GM18499 (cell line): Measurements from ENCODE around the gene DLGAP1.

Source experiments
- ATAC-seq: cut with Tn5 transposase; IDR thresholded peaks from one replicate; pipeline ENCODE4 v1.9.1; 2021; ENCODE audit warnings: moderate number of reproducible peaks; ENCODE audit not compliant: insufficient read depth, unreplicated experiment

Gene DLGAP1

DNA sequence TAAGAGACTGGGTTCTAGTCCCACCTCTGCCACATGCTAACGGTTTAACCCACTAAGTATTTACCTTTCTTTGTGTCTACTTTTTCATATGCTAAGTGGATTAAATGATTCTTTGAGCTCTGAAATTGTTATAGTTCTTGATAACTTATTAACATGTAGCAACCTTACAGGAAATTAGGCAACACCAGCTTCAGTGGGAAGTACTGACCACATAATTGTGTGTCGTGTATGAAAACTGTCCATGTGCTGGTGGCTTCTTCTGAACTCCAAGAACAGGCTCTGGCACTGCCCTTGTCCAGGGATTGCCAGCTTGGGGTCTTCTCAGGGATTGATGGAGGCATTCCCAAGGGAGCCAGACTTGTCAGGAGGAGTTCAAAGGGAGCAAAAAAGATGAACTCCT is 577.4 kb downstream of the DLGAP1 start:
- ATAC-seq, result no peak

DNA sequence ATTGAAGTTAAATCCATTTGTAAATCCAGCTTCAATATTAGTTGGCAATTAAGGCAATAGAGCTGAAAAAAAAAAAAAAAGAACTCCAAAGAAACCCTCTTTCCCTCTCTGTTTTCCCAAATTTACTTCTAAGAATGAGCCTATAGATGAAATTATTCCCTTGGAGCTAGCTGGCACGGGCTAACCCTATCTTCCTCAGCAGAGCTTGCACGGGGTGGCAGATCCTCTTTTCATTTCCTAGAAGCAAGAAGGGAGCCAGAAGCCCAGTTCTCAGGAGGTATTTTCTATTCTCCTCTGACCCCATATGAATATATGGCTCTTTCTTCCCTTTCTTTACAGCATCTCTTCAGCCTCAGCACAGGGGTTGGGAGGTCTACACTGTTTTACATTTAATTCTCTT is 579.1 kb downstream of the DLGAP1 start:
- ATAC-seq, result no peak

DNA sequence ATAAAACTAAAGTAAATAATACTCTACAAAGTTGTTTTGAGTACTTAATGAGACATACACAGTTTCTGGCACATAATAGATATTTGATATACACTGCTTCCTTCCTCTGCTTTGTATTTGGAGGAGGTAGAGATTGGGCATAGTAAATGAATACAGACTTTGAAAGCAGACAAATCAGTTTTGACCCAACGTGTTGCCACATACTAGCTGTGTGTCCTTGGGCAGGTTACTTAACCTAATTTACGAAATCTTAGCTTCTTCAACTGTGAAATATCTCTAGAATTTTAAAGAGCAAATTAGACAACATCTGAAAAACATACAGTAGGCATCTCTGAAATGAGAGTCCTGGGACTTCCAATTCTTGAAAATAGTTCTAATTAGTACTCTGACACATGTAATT is 579.7 kb downstream of the DLGAP1 start:
- ATAC-seq, result no peak

DNA sequence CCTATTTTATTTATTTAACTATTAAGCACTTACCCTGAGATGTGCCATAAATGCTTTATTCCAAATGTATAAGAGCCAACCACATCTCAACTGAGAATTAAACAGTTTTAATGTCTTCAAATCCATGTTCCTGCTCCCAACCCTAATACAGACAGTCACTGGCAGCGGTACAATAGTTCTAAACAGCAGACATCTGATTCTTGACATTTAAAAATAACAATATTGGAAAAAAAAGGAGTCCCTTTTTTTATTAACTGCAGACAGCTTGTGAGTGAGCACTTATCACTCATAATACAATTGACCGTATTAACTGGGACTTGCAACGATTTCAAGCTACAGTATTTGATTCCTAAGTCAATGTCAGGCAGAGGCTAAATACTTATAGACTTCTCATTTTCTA is 580.5 kb downstream of the DLGAP1 start:
- no peak for ATAC-seq

DNA sequence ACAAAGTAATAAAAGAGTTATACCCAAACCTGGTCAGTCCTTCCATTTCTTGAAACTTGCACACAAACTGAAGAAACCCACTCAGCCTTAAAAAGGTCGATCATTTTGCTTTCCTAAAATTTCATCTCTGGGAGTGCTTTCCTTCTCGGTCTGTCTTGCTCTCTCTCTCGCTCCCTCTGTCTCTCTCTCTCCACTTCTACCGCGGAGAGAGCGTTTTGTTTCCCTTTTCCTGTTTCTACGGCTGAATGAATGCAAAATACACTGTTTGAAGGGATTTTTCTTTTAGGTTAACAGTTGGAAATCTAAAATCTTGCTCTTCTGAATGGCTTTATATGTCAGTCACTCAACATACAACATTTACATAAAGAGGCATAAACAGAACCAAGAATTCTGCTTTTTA is 581.0 kb downstream of the DLGAP1 start:
- ATAC-seq, result no peak

DNA sequence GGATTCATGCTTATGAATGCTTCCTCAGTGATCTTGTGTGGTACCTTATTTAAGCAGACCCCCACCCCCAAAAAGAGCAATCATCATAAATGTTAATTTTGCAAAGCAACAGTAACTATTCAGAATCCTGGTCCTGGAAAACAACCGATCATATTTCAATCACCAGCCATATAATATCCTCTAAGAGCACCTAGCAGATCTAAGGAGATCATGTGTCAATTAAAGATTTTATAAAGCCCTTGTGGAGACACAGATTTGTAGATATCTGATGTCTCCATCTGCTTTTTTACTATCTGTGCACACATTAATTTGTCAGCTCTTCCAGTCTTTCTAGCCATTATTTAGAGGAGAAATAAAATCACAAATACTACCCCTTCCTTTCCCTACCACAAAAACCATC is 581.4 kb downstream of the DLGAP1 start:
- ATAC-seq, result no peak

DNA sequence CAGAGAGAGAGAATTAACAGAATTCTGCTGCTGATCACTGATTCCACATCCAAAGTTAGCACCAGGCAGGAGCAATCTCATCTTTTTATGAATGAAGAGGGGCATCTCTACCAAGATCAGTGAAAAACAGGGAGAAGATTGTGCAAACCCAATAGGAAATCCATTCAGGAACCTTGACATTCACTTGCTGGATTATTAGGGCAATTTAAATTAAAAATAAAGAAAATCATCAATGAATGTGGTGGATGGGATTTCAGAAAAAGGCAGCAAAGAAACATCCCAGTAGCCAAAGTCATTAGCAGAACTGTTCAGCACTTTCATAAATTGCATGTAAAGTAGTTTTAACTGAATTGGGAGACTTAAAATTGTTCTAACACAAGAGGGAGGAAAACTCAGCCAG is 581.9 kb downstream of the DLGAP1 start:
- ATAC-seq, result no peak

DNA sequence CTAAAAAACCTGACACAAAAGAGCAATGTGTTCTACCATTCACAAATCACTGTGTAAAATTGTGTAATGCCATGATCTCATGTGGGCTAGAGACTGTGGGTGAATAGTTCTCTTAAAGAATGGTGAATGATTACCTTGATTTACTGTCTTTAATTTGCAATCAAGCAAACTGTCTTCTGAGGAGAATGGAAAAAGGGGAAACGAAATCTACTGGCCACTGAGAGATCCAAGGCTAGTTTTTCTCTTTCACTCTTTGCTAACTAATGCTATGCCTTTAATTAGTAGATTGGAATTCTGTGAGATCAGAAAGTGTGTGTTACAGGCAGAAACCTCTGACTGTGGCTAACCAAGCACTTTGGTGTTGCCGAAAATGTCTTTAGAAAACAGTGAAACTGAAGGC is 582.5 kb downstream of the DLGAP1 start:
- no peak for ATAC-seq

DNA sequence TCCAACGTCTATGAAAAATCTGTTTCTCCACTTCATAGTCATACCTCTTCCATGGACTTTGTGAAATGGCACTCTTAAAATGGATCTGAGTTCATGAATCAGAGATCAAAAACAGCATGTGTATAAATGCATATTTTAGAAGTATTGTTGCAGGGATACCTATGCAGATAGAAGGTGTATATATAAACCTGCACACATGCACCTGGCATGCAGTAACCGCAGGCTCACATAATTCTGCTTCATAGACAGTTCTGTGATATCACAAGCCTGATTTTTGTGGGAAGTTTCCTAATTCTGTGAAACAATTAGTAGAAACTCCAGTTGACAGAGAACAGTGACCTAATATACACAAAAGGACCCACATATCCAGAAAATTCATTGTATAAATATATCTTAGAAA is 583.4 kb downstream of the DLGAP1 start:
- ATAC-seq, result no peak

DNA sequence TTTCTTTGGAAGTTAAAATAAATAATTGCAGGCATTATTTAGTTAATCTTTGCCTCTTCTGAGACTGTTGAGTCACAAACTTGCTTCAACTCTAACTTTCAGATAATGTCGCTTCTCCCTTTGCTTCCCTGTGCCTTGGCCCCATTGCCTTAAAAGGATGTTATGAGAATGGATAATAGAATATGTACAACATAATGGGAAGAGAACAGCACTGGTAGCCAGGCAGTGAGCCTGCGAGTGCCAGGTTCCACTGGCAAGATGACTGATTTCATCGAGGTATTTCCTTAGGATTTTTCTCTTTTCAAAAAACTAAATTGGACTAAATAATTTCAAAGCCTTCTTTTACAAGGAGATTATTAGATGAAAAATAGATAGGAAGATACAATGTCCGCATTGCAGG is 584.2 kb downstream of the DLGAP1 start:
- no peak for ATAC-seq

DNA sequence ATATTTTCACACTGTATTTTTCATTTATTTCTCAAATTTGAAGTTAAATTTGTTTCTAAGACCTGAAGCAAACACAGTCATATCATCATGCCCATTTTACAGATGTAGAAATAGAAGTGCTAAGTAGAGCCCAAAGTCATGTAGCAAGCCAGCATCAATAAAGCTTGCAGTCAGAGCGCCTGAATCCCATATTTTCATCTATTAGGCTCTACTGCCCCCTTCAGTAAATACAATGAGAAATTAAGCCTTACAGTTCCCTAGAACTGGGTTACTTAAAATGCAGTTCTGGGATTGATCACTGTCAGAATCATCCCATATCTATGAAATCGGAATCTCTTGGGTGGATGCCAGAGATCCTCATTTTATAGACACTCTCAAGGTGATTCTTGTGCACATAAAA is 585.3 kb downstream of the DLGAP1 start:
- no peak for ATAC-seq

DNA sequence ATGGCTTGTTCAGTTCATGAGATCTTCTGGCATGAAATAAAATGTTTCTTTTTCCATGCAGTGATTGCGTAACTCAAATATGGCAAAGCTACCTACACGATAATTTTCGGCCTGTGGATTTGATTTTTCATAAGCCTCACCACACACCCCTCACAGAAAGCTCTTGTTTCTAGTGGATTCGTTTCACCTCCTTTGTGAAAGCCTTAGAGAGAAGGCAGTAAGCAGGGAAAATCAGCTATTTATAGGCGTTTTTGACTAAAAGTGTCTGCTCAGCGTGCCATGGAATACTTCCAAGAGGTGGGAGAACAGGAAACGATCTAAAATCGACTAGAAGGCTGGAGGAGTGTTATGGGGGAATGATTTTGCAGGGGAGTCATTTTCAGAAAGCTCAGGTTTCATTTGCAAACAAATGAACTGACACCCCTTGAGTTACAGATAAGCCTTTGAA is 587.2 kb downstream of the DLGAP1 start:
- ATAC-seq, result no peak

DNA sequence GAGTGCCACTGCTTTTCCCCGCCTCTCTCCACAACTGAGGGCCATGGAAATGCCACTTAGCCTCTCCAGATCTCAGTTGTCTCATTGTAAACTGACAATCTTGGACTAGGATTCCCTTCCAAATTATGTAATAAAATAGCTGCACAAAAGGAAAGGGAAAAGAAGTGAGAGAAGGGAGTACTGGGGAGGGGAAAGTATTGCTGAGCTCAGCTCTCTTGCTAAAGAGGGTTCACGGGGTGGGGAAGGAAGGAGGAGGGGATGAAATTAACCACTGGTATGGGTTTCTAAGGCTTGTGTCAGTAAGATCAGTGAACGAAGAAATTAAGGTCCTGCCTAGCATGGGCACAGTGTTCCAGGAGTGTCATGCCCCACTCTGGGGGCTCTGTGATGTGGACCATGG is 587.9 kb downstream of the DLGAP1 start:
- ATAC-seq, result no peak

DNA sequence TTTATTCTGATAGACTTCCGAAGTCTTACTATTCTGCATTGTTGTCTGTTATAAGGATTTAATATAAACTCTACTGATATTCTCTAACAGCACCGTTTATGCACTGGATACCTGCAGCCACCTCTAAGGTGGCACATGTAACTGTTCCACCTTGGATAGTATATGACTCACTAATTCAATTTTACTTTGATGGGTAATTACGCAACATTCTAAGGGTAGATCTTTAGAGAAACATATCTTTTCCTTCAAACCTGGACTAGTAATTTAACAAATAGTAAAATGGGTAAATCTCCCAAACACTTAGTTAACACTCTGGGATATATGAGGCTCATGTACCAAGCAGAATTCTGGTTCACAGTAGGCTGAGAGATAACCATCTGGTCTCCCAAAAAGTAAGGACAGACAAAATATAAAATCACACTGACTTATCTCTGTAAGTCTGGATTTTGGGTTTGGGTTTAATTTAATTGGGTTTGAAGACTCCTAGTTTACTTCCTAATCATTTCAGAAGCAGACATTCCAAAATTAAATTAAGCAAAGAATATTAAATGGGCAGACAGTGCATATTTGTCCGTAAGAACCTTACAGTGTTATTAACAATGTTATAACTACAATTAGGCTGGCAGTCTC is 590.3 kb downstream of the DLGAP1 start:
- no peak for ATAC-seq

DNA sequence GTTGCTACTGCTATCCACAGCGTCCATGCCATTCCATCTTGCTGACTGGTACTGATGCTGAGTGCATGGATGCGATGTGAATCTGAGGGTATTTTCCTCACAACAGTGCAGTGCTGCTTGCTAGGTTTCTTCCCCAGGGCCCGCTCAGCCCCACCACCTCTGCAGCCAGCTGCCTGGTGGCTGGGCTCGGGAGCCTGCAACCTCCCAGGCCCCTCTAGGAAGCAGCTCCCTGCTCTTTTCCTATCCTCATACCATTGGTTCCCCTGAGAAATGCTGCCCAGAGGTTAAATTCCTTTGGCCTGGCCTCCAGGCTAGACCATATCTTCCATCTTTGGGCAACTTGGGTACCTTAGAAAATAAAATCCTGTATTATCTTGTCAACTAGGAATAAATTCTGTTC is 591.5 kb downstream of the DLGAP1 start:
- no peak for ATAC-seq

DNA sequence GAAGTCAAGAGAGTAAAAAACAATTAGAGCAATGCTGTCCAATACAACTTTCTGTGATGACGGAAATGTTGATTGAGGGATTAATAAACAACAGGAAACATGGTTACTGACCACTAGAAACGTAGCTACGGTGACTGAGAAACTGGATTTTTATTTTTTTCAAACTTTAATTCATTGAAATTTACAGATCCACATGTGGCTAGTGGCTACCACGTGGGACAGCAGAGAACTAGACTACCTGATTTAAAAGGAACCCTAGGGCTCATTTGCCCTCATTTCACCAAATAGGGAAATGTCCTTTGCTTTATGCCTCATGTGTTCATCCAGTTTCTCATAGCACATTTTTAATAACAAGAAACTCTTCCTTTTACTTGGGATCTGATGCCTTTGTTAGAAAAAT is 592.1 kb downstream of the DLGAP1 start:
- no peak for ATAC-seq

DNA sequence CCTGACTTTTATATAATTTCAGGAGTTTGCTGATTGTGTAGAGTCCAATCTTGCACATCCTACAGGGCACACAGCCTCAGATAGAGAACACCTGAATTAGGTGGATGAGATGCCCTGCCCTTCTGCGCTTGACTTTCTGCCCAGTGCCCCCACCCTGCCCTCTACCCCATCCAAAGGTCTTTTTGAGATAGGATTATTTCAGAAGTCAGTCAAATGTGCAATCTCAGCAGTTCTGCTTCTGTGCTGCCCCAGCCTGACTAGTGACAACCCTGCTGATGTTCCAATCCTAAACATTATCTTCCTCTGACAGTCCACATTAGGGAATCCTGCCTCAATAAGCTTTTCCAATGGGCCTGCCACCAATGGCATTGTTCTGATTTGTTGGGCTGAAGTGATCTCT is 593.6 kb downstream of the DLGAP1 start:
- no peak for ATAC-seq

DNA sequence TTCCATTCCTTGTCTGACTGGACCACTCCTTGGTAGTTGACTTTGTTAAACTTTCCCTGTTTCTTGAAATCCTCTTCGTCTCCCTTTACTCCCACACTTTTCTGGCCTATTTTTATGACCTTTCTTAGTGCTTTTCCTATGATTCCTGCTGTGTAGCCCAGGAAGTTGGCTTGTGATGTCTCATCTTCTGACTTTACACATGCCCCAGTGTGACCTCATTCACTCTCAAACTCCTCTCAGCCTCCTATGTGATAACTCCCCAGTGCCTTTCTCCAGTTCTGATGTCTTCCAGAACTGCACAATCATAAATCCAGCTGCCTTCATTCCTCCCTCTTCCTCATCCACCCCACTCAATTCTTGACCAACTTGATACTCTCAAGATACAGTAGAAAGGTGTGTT is 597.6 kb downstream of the DLGAP1 start:
- ATAC-seq, result no peak

DNA sequence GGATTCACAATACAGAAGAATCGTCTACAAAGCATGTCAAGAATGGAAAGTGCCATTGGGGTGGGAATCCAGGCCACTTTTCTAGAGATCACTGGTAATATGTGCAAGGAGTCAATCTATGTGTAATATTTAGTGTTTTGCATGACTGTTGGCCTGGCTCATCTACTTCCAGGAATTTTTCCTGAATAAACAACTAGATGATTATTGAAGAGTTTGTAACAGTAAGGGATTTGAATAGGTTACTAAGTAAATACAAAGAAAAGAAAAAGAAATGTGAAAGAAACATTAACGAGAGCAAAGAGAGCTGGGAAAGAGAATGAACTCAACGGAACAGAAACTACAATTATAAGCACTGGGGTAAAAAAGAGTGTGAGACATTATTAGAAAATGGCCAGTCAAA is 599.1 kb downstream of the DLGAP1 start:
- no peak for ATAC-seq

DNA sequence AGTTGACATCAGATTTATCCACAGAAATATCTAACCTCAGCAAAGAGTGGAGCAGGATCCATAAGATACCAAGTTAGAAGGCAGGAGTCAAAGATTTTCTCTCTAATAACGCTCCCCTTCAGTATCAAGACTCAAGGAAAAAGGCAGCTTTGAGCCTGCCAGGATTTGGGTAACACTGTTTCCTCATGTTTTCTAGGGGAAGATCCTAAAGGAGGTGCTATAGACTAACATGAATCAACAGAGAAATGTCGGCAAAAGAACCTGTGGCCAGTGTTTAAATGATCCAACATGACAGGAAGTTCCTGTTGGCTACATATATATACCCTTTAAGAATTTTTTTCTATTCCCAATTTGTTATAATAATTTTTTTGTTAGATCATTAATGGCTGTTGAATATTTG is 602.8 kb downstream of the DLGAP1 start:
- no peak for ATAC-seq

DNA sequence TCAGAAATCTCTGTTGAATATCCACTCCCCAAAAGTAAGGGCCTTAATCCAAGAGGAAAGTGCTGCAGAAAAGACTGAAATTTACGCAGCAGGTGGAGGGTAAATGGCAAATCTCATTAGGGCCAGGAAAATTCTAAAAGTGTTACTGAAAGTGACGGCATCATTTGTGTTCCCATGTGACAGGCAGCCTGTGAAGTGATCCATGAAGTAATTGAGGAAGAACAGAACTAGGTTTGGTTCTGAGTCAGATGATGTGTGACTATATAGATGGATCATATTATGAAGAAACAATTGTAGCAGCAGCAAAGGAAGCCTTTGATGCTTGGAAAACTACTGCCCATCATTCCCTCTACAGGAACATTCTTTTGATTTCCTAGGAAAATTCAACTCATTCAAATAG is 603.9 kb downstream of the DLGAP1 start:
- ATAC-seq, result no peak

DNA sequence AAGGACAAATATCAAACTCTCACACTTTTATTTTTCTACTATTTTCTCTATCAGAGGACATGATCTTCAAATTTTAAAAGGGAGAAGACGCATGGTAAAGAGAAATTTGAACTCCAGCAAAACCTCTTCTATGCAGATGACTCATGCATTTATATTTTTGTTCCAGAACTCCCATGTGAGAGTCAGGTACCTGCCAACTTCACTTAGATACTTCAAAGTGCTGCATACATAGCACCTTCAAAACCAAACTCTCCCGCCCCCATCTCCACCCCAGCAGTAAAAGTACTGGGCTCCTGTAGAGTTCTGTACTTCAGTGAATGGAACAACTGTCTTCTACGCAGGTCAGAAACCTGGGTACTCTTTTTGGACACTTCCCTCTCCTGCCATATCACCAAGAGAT is 606.8 kb downstream of the DLGAP1 start:
- no peak for ATAC-seq

DNA sequence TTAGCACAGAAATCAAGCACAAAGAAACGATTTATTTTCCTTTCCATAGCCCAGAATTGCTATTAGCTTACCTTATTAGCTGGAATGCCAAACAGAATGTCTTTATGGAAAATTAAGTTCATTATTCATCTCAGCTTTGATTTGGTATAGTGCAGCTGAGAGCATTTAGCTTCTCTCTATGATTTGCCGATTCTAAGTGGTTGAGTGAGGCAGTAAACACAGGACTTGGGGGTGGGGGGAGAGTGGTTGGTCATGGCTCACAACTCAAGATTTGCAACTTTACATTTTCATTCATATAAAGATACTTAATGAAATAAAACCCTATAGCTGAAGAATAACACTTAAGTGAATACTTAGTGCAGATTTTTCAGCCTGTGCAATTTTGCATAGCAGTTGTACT is 609.9 kb downstream of the DLGAP1 start:
- no peak for ATAC-seq
